Urinary bladder (tissue), 4 donors: ENCODE data around the gene STK39. TPM values are rescaled to one million over a fixed set of nuclear protein-coding genes. Genes with fewer than 3 reads are reported as not detected.

ENCODE experiments used
- DNase-seq: peaks from one replicate; pipeline ENCODE4 v3.0.0-alpha.2; 2015; ENCODE audit errors: extremely low spot score
- H3K27ac ChIP-seq: one replicate; pipeline ENCODE4 v1.5.1; 2013; ENCODE audit warnings: low read depth, mild to moderate bottlenecking, moderate library complexity
- H3K36me3 ChIP-seq: one replicate; pipeline ENCODE4 v1.6.1; 2013; ENCODE audit warnings: mild to moderate bottlenecking, moderate library complexity; ENCODE audit not compliant: insufficient read depth
- H3K4me1 ChIP-seq: one replicate; pipeline ENCODE4 v1.6.1; 2013; ENCODE audit warnings: mild to moderate bottlenecking, moderate library complexity; ENCODE audit not compliant: insufficient read depth
- H3K4me3 ChIP-seq: one replicate; pipeline ENCODE4 v1.5.1; 2013; ENCODE audit warnings: low read depth, low read length
- WGBS: extraction: QIAGEN DNeasy Blood & Tissue Kit; methylation state at CpG from one replicate; pipeline ENCODE4 v1.1.7; 2013; 5-methylcytosine and 5-hydroxymethylcytosine counted together
- polyA plus RNA-seq: library from polyadenylated mRNA; stranded (reverse); fragments of 200-250 nt; gene quantifications from one replicate; pipeline ENCODE4 v1.2.3, GENCODE V29; 2013
- total RNA-seq: library from RNA; depleted of rRNA; stranded (reverse); fragments of >200 nt; gene quantifications from one replicate; pipeline ENCODE4 v1.2.3, GENCODE V29; 2014
- donor health status: healthy with polysubstance abuse.
- donor health status: healthy.

The STK39 gene
- total and polyA plus RNA-seq, 2 donors = 17.5 to 37.7 TPM

- no peaks in the 10 kb centered on the region for H3K4me1 ChIP-seq
- no peak overlapping the region for H3K27ac ChIP-seq
- 52% methylated on average over 3 of the region's 3 CpGs for WGBS
- H3K36me3 ChIP-seq = no peaks in the 10 kb centered on the region
- peak; percentile 48 for DNase-seq
- H3K4me3 ChIP-seq = no peak overlapping the region
Observed at GRCh38 chr2:168210895-168211570, 36.4 kb downstream of the STK39 start.

DNA sequence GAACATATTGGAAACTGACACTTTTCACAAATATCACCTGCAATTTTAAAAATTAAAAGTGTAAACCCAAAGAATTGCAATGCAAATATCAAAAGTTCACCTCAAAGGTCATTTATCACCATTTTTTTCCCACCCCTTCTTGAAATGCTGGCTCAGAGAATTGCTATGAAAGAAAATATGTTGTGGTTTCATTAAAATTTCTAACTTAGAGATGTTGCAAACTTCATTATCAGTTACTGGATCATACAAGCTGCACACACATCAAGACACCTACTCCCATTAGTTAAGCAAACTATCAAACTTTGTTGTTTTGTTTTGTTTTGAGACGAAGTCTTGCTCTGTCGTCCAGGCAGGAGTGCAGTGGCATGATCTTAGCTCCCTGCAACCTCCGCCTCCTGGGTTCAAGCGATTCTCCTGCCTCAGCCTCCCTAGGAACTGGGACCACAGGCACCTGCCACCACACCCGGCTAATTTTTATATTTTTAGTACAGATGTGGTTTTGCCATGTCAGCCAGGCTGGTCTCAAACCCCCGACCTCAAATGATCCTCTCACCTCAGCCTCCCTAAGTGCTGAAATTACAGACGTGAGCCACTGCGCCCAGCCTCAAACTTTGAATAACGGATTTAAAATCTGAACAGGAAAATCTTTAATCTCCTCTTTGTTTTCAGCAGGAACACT lies 37.0 kb downstream of the STK39 start:
- Histone ChIP-seq H3K4me1 (no peaks in the 10 kb centered on the region), H3K27ac (no peak overlapping the region), H3K4me3 (no peak overlapping the region), H3K36me3 (no peaks in the 10 kb centered on the region)
- no peak for DNase-seq
- WGBS = 87% methylated on average over 9 of the region's 9 CpGs

DNA sequence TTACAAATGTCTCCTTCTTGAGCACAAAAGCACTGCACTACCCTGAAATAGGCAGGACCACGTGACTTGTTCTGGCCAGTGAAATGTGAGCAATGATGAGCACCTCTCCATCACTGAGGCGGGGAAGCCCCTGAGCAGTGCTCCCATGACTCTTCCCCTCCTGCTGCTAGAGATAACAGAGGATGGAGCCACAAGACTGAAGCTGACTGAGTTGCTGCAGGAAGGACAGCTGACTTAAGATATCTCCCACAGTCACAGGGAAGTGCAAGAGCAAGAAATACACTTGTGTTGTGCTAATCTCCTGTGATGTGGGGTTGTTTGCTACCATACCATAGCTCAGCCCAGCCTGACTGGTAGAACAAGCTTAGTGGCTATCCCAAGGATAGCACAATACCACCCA lies 38.7 kb downstream of the STK39 start:
- H3K36me3 ChIP-seq = no peaks in the 10 kb centered on the region
- H3K4me1 ChIP-seq = no peaks in the 10 kb centered on the region
- DNase-seq = no peak
- WGBS = 94% methylated on average over 2 of the region's 2 CpGs
- no peak overlapping the region for H3K4me3 ChIP-seq
- no peak overlapping the region for H3K27ac ChIP-seq

DNA sequence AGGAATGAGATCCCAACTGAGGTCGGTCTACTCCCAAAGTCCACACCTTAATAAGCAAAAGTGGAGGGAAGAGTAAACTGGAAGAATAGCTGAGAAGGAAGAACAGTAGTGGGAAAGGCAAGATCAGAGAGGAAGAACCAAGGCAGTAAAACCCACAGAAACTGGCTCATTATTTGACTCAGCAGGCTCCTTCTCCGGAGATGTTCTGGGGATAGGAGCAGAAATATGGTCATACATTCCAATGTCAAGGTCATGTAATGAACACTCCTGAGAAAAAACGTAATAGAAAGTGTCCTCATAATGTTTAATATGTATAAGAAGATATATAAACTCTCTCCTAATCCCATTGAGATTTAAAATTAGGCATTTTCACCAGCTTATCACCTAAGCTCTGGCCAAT lies 39.5 kb downstream of the STK39 start:
- H3K4me1 ChIP-seq = no peaks in the 10 kb centered on the region
- no peak overlapping the region for H3K4me3 ChIP-seq
- no peak overlapping the region for H3K27ac ChIP-seq
- WGBS = 71% methylated on average over 3 of the region's 3 CpGs
- no peaks in the 10 kb centered on the region for H3K36me3 ChIP-seq
- no peak for DNase-seq

GRCh38 chr2:168203762-168204693 lies 43.4 kb downstream of the STK39 start:
- Histone ChIP-seq H3K4me1 (no peaks in the 10 kb centered on the region), H3K27ac (no peak overlapping the region), H3K4me3 (no peak overlapping the region), H3K36me3 (no peaks in the 10 kb centered on the region)
- no peak for DNase-seq
- 78% methylated on average over 15 of the region's 15 CpGs for WGBS

DNA sequence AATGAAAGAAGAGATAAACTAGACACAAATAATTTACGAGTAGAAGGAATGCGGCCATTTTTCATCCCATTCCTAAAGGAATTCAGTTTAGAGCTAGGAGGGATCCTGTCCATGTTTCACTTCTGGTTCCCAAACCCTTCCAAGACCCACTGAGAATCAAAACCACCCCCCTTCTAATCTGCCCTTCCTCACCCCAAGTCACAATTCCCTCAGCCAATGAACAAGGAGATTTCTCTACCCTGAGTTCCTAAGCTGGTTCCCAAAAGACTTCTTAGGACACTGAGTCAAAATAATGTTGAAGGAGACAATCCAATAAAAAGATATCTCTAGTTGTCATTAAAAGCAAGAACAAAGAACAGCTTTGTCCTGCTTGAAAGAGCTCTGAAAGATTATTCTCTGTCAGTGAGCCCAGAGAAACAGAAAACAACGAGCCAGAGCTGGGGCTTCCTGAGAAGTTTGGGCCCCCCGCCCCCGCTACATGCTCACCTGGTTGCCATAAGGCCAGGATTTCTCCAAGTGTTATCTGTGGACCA lies 45.7 kb downstream of the STK39 start:
- DNase-seq = no peak
- Histone ChIP-seq H3K36me3 (no peaks in the 10 kb centered on the region), H3K4me1 (no peaks in the 10 kb centered on the region), H3K27ac (no peak overlapping the region), H3K4me3 (no peak overlapping the region)
- WGBS = 77% methylated on average over 5 of the region's 5 CpGs

- no peaks in the 10 kb centered on the region for H3K4me1 ChIP-seq
- no peak overlapping the region for H3K4me3 ChIP-seq
- no peak overlapping the region for H3K27ac ChIP-seq
- no peak for DNase-seq
- no peaks in the 10 kb centered on the region for H3K36me3 ChIP-seq
- WGBS = 86% methylated on average over 6 of the region's 6 CpGs
Observed at GRCh38 chr2:168200930-168201583, 46.3 kb downstream of the STK39 start.

- DNase-seq = no peak
- Histone ChIP-seq H3K27ac (no peak overlapping the region), H3K36me3 (no peaks in the 10 kb centered on the region), H3K4me1 (no peaks in the 10 kb centered on the region), H3K4me3 (no peak overlapping the region)
- WGBS = 66% methylated on average over 7 of the region's 7 CpGs
Observed at GRCh38 chr2:168198476-168199207, 48.8 kb downstream of the STK39 start.

- H3K4me1 ChIP-seq = no peaks in the 10 kb centered on the region
- H3K36me3 ChIP-seq = no peaks in the 10 kb centered on the region
- no peak overlapping the region for H3K27ac ChIP-seq
- H3K4me3 ChIP-seq = no peak overlapping the region
- WGBS = 93% methylated on average over 4 of the region's 4 CpGs
- no peak for DNase-seq
Observed at GRCh38 chr2:168196764-168197180, 50.6 kb downstream of the STK39 start.

GRCh38 chr2:168194784-168195522 lies 52.4 kb downstream of the STK39 start:
- Histone ChIP-seq H3K4me3 (no peak overlapping the region), H3K36me3 (no peaks in the 10 kb centered on the region), H3K27ac (no peak overlapping the region), H3K4me1 (peaks cover 2% of the 10 kb centered on the region)
- 86% methylated on average over 7 of the region's 7 CpGs for whole genome bisulfite sequencing
- DNase-seq = no peak

DNA sequence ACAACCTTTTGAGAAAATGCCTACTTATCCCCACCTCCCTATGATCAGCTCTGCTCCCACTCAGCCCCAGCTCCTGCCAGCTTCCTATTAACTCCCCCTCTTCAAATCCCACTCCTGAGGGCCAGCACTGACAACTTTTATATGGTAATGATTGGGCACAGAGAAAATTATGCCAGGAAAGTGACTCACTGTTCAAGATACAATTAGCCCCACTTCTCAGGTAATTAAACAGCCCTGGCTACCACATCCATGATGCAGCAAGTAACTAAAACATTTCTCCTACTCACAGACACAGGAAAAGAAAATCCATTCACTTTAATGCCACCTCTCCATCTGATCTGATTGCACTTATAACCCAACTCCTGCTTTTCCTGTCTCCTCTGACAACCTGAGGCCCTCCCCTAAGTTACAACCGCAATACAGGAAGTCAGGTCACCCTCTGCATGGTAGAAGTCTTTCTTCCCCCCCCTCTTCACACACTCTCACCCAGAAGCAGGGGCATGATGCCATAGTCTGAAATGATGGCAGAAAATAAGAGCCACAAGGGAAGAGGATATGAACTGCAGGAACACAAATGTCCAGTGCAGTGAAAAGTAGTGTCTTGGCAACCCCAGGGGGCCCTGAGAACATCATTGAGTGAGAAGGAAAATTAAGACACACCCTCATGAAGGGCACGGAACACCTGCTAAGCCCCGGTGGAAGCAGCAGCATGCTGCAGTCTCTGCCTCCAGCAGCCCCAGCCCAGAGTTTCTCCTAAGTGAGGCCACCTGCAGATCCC lies 54.4 kb downstream of the STK39 start:
- Histone ChIP-seq H3K27ac (no peak overlapping the region), H3K36me3 (no peaks in the 10 kb centered on the region), H3K4me3 (no peak overlapping the region), H3K4me1 (peaks cover 2% of the 10 kb centered on the region)
- WGBS = 62% methylated on average over 3 of the region's 3 CpGs
- DNase-seq = no peak
